ENCODE data around the gene ORAI3. TPM values are rescaled to one million over a fixed set of nuclear protein-coding genes. Genes with fewer than 3 reads are reported as not detected.
A peak's percentile ranks its signal among the peaks of the same experiment; 100 is the strongest.

The ORAI3 gene
- total and polyA plus RNA-seq, 2 of the 13 experiments (the other 11 are each of a cell fraction or from before 2014, with no cell fraction given): 11.4 to 32.0 TPM

- TF ChIP-seq, protein P1, sequence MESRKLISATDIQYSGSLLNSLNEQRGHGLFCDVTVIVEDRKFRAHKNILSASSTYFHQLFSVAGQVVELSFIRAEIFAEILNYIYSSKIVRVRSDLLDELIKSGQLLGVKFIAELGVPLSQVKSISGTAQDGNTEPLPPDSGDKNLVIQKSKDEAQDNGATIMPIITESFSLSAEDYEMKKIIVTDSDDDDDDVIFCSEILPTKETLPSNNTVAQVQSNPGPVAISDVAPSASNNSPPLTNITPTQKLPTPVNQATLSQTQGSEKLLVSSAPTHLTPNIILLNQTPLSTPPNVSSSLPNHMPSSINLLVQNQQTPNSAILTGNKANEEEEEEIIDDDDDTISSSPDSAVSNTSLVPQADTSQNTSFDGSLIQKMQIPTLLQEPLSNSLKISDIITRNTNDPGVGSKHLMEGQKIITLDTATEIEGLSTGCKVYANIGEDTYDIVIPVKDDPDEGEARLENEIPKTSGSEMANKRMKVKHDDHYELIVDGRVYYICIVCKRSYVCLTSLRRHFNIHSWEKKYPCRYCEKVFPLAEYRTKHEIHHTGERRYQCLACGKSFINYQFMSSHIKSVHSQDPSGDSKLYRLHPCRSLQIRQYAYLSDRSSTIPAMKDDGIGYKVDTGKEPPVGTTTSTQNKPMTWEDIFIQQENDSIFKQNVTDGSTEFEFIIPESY (CRISPR knock-in tag; IDR thresholded peaks at IDR 0.05): no peak; the same call in 1 of the 2 replicates
- TF ChIP-seq KAT7 (CRISPR knock-in tag; IDR thresholded peaks at IDR 0.05; ENCODE audit: borderline replicate concordance) (0 out of 2 replicates have a peak, but pooled peaks have one; percentile 66), POGK (CRISPR knock-in tag; conservative IDR thresholded peaks at IDR 0.05) (no peak), SNAI1 (CRISPR knock-in tag; IDR thresholded peaks at IDR 0.05; ENCODE audit: borderline replicate concordance) (0 out of 2 replicates have a peak, but pooled peaks have one; percentile 40), U2AF1 (optimal IDR thresholded peaks at IDR 0.05; ENCODE audit: low read depth, low read length) (no peak), NR2C2 (CRISPR knock-in tag; IDR thresholded peaks at IDR 0.05; ENCODE audit: borderline replicate concordance) (peak; percentile 99), TBP (CRISPR knock-in tag; IDR thresholded peaks at IDR 0.05) (0 out of 2 replicates have a peak, but pooled peaks have one; percentile 54), FIP1L1 (IDR thresholded peaks at IDR 0.05; ENCODE audit: borderline replicate concordance, insufficient read depth, low read depth, low read length) (0 out of 2 replicates have a peak, but pooled peaks have one; percentile 64), ZNF24 (IDR thresholded peaks at IDR 0.05) (no peak), ELF1 (CRISPR knock-in tag; IDR thresholded peaks at IDR 0.05) (peak; percentile 94), ZNF431 (CRISPR knock-in tag; IDR thresholded peaks at IDR 0.05; ENCODE audit: borderline replicate concordance, low read depth) (no peak), BRD4 (CRISPR knock-in tag; IDR thresholded peaks at IDR 0.05) (no peak; the same call in 1 of the 2 replicates), YY1 (IDR thresholded peaks at IDR 0.05; ENCODE audit: insufficient read depth, insufficient replicate concordance, low read depth, low read length) (peak; percentile 98), KDM2A (CRISPR knock-in tag; IDR thresholded peaks at IDR 0.05; ENCODE audit: borderline replicate concordance, low read depth) (no peak), ZFP62 (CRISPR knock-in tag; IDR thresholded peaks at IDR 0.05) (peak; percentile 24; the same call in 1 of the 2 replicates), FOXP1 (IDR thresholded peaks at IDR 0.05) (no peak), FOXP1 (CRISPR knock-in tag; IDR thresholded peaks at IDR 0.05) (no peak), NFATC3 (CRISPR knock-in tag; IDR thresholded peaks at IDR 0.05) (no peak), IRF1 (CRISPR knock-in tag; IDR thresholded peaks at IDR 0.05; ENCODE audit: low read depth) (no peak), ZNF225 (CRISPR knock-in tag; IDR thresholded peaks at IDR 0.05) (no peak; the same call in 1 of the 2 replicates), HOXA3 (CRISPR knock-in tag; IDR thresholded peaks at IDR 0.05) (peak; percentile 99), THRA (CRISPR knock-in tag; IDR thresholded peaks at IDR 0.05; ENCODE audit: borderline replicate concordance) (peak; percentile 28; the same call in 1 of the 2 replicates), ZNF331 (CRISPR knock-in tag; IDR thresholded peaks at IDR 0.05) (peak; percentile 50), TAF1 (CRISPR knock-in tag; IDR thresholded peaks at IDR 0.05) (no peak; the same call in 1 of the 2 replicates)
- TF ChIP-seq, protein P2, sequence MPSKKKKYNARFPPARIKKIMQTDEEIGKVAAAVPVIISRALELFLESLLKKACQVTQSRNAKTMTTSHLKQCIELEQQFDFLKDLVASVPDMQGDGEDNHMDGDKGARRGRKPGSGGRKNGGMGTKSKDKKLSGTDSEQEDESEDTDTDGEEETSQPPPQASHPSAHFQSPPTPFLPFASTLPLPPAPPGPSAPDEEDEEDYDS (CRISPR knock-in tag; IDR thresholded peaks at IDR 0.05): peak; percentile 22; the same call in 1 of the 2 replicates
Observed at GRCh38 chr16:30922420-30922959, 26.4 kb upstream of the ORAI3 start (continued).
